OCI-LY7 (cell line): ENCODE data around the gene GTF2IRD1. TPM values are rescaled to one million over a fixed set of nuclear protein-coding genes. Genes with fewer than 3 reads are reported as not detected.
A peak's percentile ranks its signal among the peaks of the same experiment; 100 is the strongest.

Source experiments
- BruUV-seq: library from RNA; stranded (reverse); fragments of 400-500 nt; replicated peaks from 2 replicates; lab custom pipeline; 2021; lab: Mats Ljungman, UMichigan
- CTCF ChIA-PET: fragments of 300-600 bp; sonication (Branson Sonifier 250); formaldehyde crosslinking; loops from one replicate; lab custom pipeline; 2022; ENCODE audit warnings: antibody characterized with exemption; ENCODE audit not compliant: unreplicated experiment; lab: Charles Lee
- POLR2A ChIA-PET: fragments of 300-600 bp; sonication (Branson Sonifier 250); formaldehyde crosslinking; loops from one replicate; lab custom pipeline; 2022; ENCODE audit warnings: antibody characterized with exemption; lab: Charles Lee
- DNase-seq: peaks from one replicate; pipeline ENCODE4 v3.0.0-alpha.2; 2015; ENCODE audit warnings: low spot score
- H2AFZ ChIP-seq: fragments of 200-600 bp; sonication (generic), shearing (Covaris generic); 2 replicates; pipeline ENCODE4 v1.6.1; 2014; ENCODE audit warnings: mild to moderate bottlenecking, antibody characterized with exemption, low read length, moderate library complexity
- H3K27ac ChIP-seq: fragments of 200-600 bp; sonication (generic); 2 replicates; pipeline ENCODE4 v1.5.1; 2014; ENCODE audit warnings: mixed run types, low read depth, mild to moderate bottlenecking, moderate library complexity, low read length, inconsistent platforms; ENCODE audit not compliant: poor library complexity, severe bottlenecking
- H3K36me3 ChIP-seq: fragments of 200-600 bp; sonication (generic); 2 replicates; pipeline ENCODE4 v1.6.1; 2014; ENCODE audit warnings: mild to moderate bottlenecking, antibody characterized with exemption, low read length, moderate library complexity, mixed read lengths; ENCODE audit not compliant: insufficient read depth
- H3K4me1 ChIP-seq: fragments of 200-600 bp; sonication (generic); 2 replicates; pipeline ENCODE4 v1.5.1; 2014; ENCODE audit warnings: mild to moderate bottlenecking, low read length; ENCODE audit not compliant: insufficient read depth, poor library complexity, severe bottlenecking
- H3K4me2 ChIP-seq: fragments of 200-600 bp; sonication (generic); 2 replicates; pipeline ENCODE4 v1.6.1; 2014; ENCODE audit warnings: mild to moderate bottlenecking, low read length
- H3K4me3 ChIP-seq: fragments of 200-600 bp; sonication (generic); 2 replicates; pipeline ENCODE4 v1.5.1; 2014; ENCODE audit warnings: mild to moderate bottlenecking, low read depth, low read length; ENCODE audit not compliant: poor library complexity, severe bottlenecking
- H3K79me2 ChIP-seq: fragments of 200-600 bp; sonication (generic); 2 replicates; pipeline ENCODE4 v1.6.1; 2016; ENCODE audit warnings: low read depth, mild to moderate bottlenecking, low read length, moderate library complexity, mixed read lengths; ENCODE audit not compliant: insufficient read depth
- H3K9me2 ChIP-seq: fragments of 200-600 bp; sonication (generic); 2 replicates; pipeline ENCODE4 v1.6.1; 2016; ENCODE audit warnings: mild to moderate bottlenecking, low read length, mixed read lengths; ENCODE audit not compliant: insufficient read depth
- H3K9me3 ChIP-seq: fragments of 200-600 bp; sonication (generic); 2 replicates; pipeline ENCODE4 v1.6.1; 2014; ENCODE audit warnings: mild to moderate bottlenecking, mixed run types, low read length, mixed read lengths
- H4K20me1 ChIP-seq: fragments of 200-600 bp; sonication (generic); 2 replicates; pipeline ENCODE4 v1.6.1; 2014; ENCODE audit warnings: mild to moderate bottlenecking, antibody characterized with exemption, low read length, moderate library complexity, mixed read lengths; ENCODE audit not compliant: insufficient read depth
- CTCF ChIP-seq: fragments of 200-600 bp; sonication (generic); conservative IDR thresholded peaks from 2 replicates; pipeline ENCODE4 v1.5.1; 2014; ENCODE audit warnings: mild to moderate bottlenecking, antibody characterized with exemption, low read length, moderate library complexity, mixed read lengths
- EZH2phosphoT487 ChIP-seq: fragments of 200-600 bp; sonication (generic); IDR thresholded peaks from 2 replicates; pipeline ENCODE4 v1.6.1; 2018; ENCODE audit warnings: low read depth, borderline replicate concordance, mild to moderate bottlenecking, mixed run types, antibody characterized with exemption, low read length, moderate library complexity, mixed read lengths
- intact Hi-C: fragments of 100-400 bp; cut with micrococcal nuclease; formaldehyde crosslinking; loops from one replicate; pipeline ENCODE4 v1.10.0; 2022; ENCODE audit not compliant: unreplicated experiment
- total RNA-seq, 2 experiments: library from RNA; depleted of rRNA in 1 of 2; stranded (reverse); fragments of >200 nt in 1 of 2; shearing (Covaris generic) in 1 of 2; gene quantifications; 2 replicates each; pipeline ENCODE4 v1.2.3, GENCODE V29; 2014 to 2022

GTF2IRD1 gene
- total RNA-seq, 2 experiments from 2014 or later, result 4.4 to 34.3 TPM

GRCh38 chr7:74622228-74622749, 168.6 kb downstream of the GTF2IRD1 start:
- H3K4me3 ChIP-seq, result no peak overlapping the region
- no peaks in the 10 kb centered on the region for H3K36me3 ChIP-seq
- intact Hi-C loops, result no loop called here
- no peaks in the 10 kb centered on the region for H3K9me3 ChIP-seq
- ChIA-PET CTCF (no interaction called here), POLR2A (no interaction called here)
- no peaks in the 10 kb centered on the region for H4K20me1 ChIP-seq
- no peak for TF ChIP-seq EZH2phosphoT487
- no peak for TF ChIP-seq CTCF
- no peaks in the 10 kb centered on the region for H3K9me2 ChIP-seq
- H3K4me2 ChIP-seq, result no peak overlapping the region
- no TSS peak for BruUV-seq
- no peak for DNase-seq
- H3K4me1 ChIP-seq, result peaks cover 16% of the 10 kb centered on the region
- H3K27ac ChIP-seq, result no peak overlapping the region
- no peak overlapping the region for H2AFZ ChIP-seq
- H3K79me2 ChIP-seq, result no peaks in the 10 kb centered on the region

GRCh38 chr7:74623135-74623534, 169.4 kb downstream of the GTF2IRD1 start:
- Histone ChIP-seq H3K4me2 (no peak overlapping the region), H3K9me3 (no peaks in the 10 kb centered on the region), H3K27ac (no peak overlapping the region), H4K20me1 (no peaks in the 10 kb centered on the region), H3K79me2 (no peaks in the 10 kb centered on the region), H3K36me3 (no peaks in the 10 kb centered on the region), H3K4me1 (peaks cover 7% of the 10 kb centered on the region), H3K4me3 (no peak overlapping the region), H3K9me2 (no peaks in the 10 kb centered on the region), H2AFZ (no peak overlapping the region)
- no peak for DNase-seq
- no TSS peak for BruUV-seq
- ChIA-PET CTCF (no interaction called here), POLR2A (interaction anchor here (0.9 kb wide), 1 partner anchor 11 kb away, joined by 3 read pairs; no protein-coding TSS in a partner anchor)
- TF ChIP-seq EZH2phosphoT487 (no peak), CTCF (no peak)
- intact Hi-C loops, result no loop called here

- Histone ChIP-seq H3K27ac (no peak overlapping the region), H3K36me3 (no peaks in the 10 kb centered on the region), H2AFZ (no peak overlapping the region), H3K79me2 (no peaks in the 10 kb centered on the region), H3K4me1 (peaks cover 7% of the 10 kb centered on the region), H3K4me2 (no peak overlapping the region), H3K4me3 (no peak overlapping the region), H4K20me1 (no peaks in the 10 kb centered on the region), H3K9me3 (no peaks in the 10 kb centered on the region), H3K9me2 (no peaks in the 10 kb centered on the region)
- ChIA-PET CTCF (no interaction called here), POLR2A (interaction anchor here (0.9 kb wide), 1 partner anchor 452 kb away, joined by 3 read pairs; no protein-coding TSS in a partner anchor)
- peak; percentile 46 for DNase-seq
- intact Hi-C loops, result no loop called here
- TF ChIP-seq EZH2phosphoT487 (no peak), CTCF (peak; percentile 50)
- BruUV-seq, result no TSS peak
Measured at GRCh38 chr7:74625446-74625845, 171.7 kb downstream of the GTF2IRD1 start.
